ENCODE measurements around the gene CRB2.

GRCh38 chr9:123344192-123344949 lies 11.6 kb upstream of the CRB2 start:
- TF ChIP-seq CTCF (IDR thresholded peaks at IDR 0.05) (no peak), EZH2 (IDR thresholded peaks at IDR 0.05; ENCODE audit: borderline replicate concordance, insufficient read depth, low read depth, low read length, poor library complexity, severe bottlenecking) (no peak)
